ENCODE data around the gene SRPRA.

The SRPRA gene

GRCh38 chr11:126231725-126232459 is 36.8 kb downstream of the SRPRA start:
- FAIRE-seq = no peak
- DNase-seq (ENCODE audit: low spot score) = no peak

DNA sequence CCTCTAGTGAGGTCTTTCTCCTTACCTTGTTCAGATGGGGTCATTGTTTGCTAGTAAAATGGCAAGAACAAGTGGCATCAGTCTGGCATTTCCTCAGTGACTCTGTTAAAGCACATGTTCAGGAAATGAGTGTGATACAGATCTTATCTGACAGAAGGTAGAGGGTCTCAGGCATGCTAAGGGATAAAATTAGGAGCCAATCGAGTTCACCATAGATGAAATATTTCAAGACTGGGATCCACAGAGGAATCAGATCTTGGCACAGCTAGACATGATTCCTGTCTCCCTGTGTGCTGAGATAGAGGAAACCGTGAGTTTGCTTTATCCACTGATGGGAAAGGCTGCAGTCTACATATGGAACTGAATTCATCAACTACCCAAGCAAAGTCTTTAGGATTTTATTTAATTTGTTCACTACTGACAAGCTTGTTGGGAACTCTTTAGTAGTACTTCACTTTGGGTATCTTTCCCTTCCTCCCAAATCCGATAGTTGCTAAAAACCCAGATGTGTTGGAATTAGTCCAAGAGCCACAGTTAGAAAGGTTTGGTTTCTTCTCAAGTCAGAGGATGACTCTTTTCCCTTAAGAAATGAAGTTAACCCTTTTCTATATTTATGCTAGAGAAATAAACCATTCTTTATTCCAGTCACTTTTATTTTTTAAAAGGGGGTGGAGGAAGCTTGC is 38.7 kb downstream of the SRPRA start:
- DNase-seq (ENCODE audit: low spot score) = no peak
- no peak for FAIRE-seq

DNA sequence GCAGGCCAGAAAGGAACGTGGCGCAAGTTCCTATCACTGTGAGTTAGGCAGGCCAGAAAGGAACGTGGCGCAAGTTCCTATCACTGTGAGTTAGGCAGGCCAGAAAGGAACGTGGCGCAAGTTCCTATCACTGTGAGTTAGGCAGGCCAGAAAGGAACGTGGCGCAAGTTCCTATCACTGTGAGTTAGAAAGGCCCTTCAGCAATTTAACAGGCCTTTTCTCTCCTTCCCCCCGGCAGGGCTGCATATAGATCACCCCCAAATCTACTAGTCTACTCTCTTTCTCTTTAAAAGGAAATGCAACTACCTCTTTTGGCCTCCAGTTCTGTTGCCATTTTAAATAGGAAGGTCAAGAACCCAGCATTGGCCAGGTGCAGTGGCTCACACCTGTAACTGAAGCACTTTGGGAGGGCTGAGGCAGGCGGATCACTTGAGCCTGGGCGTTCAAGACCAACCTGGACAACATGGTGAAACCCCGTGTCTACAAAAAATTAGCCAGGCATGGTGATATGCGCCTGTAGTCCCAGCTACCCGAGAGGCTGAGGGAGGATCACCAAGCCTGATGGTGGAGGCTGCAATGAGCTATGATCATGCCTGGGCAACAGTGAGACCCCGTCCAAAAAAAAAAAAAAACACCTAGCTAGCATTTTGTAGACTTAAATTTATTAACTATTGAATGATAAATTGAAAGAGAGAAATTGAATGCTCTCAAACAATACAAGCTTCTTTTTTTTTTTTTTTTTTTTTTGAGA is 42.2 kb downstream of the SRPRA start:
- FAIRE-seq (no peak), DNase-seq (ENCODE audit: low spot score) (no peak)

- FAIRE-seq = no peak
- DNase-seq (ENCODE audit: low spot score) = no peak
Measured at GRCh38 chr11:126225295-126225665, 43.4 kb downstream of the SRPRA start.

DNA sequence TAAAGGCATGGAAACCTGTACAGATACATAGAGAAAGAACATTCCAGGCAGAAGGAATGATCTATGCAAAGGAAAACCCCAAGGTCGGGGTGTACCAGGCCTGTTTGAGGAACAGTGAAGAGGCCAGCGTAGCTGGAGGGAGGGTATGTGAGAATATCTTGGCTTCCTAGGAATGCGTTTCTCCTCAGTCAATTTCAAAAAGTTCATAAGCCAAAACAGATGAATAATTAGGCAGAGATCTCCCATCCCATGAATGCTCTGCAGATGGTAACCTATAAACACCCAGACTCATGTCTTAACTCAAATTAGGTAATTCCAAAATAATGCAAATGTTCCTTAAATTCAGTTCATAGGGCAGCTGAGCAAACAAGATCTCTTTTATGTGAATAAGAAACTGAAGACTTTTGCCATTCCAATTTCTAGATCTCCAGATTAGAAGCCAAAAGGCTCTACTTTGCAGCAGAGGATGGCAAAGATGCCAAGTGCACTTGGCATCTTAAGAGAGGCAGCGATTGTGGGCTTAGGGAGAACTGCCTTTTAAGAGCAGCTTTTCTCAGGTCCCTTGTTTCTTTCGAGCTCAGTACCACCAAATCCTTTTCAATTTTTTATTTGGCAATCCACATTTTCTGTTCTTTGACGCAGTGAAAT is 43.9 kb downstream of the SRPRA start:
- DNase-seq (ENCODE audit: low spot score) = no peak
- FAIRE-seq = no peak

DNA sequence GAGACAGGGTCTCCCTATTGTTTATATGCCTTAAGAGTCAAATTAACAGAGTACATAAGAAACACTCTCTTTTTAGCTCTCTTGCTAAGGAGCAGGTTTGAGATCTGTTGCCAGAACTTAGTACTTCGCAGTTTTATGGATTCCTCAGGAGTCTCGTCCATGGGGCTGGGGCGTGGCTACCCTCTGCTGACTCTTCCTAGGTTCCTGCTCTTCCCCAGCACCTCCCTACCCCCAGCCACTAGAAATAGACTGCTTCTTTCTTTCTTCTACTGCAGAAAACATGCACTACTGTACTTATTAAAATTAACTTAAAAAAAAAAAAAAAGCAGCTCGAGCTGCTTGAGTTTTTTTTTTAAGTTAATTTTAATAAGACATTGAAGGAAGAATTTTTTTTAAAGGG is 49.1 kb downstream of the SRPRA start:
- no peak for FAIRE-seq

DNA sequence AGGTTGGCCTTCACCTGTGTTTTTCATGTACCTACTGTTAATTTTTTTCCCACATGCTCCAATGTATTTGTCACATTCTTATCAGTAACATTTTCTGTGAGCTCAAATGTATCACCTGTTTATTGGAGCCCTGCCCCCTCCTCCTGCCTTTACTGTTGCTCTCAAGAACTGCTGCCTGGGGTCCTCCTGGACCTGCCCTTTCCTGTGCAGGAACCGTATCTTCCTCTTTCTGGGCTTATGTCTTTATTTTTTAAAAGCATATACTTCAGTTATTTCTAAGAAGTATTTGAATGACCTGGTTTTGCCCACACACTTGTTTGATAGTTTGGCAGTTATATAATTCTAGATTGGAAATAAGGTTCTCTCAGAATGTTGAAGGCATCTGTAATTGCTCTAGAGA is 51.2 kb downstream of the SRPRA start:
- FAIRE-seq = no peak

More for the DNA sequence above, 49.1 kb downstream of the SRPRA start:
- no peak for DNase-seq (ENCODE audit: low spot score)

DNA sequence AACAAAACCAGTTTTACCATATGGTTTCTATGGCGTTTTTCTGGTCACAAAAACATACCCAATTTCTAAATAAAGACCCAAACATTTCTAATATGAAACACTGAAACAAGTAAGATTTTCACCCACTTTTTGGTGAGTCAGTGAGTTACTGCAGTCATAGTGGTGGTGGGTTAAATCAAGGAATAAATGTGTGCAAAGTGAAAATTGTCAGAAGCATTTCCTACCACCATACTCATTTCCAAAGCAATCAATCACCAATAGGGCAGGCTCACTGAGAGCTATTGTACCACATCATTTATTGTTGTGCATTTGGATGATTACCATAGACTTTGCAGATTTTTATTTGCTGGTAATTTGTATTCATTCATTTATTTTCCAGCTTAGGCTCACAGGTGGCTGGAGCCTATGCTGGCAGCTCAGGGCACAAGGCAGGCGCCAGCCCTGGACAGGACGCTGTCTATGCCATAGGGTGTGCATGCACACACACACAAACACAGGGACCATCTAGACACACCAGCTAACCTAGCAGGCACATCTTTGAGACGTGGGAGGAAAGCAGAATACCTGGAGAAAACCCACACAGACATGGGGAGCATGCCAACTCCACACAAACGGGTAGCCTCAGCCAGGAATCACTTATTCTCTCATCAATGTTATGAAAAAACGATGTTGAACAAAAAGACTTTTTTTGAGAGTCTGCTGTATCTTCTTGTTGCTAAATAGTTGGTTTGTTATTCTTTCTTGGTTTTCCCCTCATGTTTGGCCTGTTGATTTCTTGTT is 52.0 kb downstream of the SRPRA start:
- DNase-seq (ENCODE audit: low spot score) (no peak), FAIRE-seq (no peak)

More for the DNA sequence above, 51.2 kb downstream of the SRPRA start:
- DNase-seq (ENCODE audit: low spot score) = no peak

- DNase-seq (ENCODE audit: low spot score) (no peak), FAIRE-seq (no peak)
Measured at GRCh38 chr11:126214841-126215240, 53.9 kb downstream of the SRPRA start.

DNA sequence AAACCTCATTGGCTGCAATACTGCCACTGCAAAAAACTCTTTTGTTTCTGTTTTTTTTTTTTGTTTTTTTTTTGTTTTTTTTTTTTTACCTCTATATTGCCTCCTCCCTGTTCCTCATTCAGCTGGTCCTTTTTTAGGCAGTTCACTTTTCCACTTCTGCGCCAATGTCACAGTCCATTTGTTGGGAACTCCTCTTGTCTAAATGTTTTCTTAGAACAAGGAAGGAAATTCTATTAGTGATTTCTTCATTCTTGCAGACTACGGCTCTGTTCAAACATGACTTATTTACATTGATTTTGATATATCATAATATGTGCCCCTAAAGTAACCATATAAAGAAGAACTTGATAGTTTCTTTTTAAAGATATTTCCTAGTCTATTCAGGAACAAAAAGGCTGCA is 54.3 kb downstream of the SRPRA start:
- FAIRE-seq (no peak), DNase-seq (ENCODE audit: low spot score) (no peak)
